A673 (cell line): ENCODE data around the gene SUFU. TPM values are rescaled to one million over a fixed set of nuclear protein-coding genes. Genes with fewer than 3 reads are reported as not detected.
A peak's percentile ranks its signal among the peaks of the same experiment; 100 is the strongest.

Experiments used
- BruUV-seq: library from RNA; stranded (reverse); fragments of 400-500 nt; replicated peaks from 2 replicates; lab custom pipeline; 2021; lab: Mats Ljungman, UMichigan
- CTCF ChIA-PET: fragments of 300-600 bp; sonication (Branson Sonifier 250); formaldehyde crosslinking; loops from one replicate; lab custom pipeline; 2022; ENCODE audit warnings: antibody characterized with exemption; lab: Charles Lee
- POLR2A ChIA-PET: fragments of 300-600 bp; sonication (Branson Sonifier 250); formaldehyde crosslinking; loops from one replicate; lab custom pipeline; 2022; ENCODE audit warnings: antibody characterized with exemption; ENCODE audit not compliant: low non-redundant PET; lab: Charles Lee
- DNase-seq: peaks from one replicate; pipeline ENCODE4 v3.0.0-alpha.2; 2015; ENCODE audit warnings: low spot score
- H3K27ac ChIP-seq: fragments of 200-600 bp; sonication (generic); 2 replicates; pipeline ENCODE4 v1.5.1; 2016; ENCODE audit warnings: mixed run types, low read depth, mild to moderate bottlenecking, mixed read lengths, antibody characterized with exemption, low read length; ENCODE audit not compliant: poor library complexity, severe bottlenecking
- H3K27me3 ChIP-seq: fragments of 200-600 bp; sonication (generic); replicated peaks from 2 replicates; pipeline ENCODE4 v1.6.1; 2017; ENCODE audit warnings: mixed run types, low read depth, mild to moderate bottlenecking, mixed read lengths, antibody characterized with exemption, low read length; ENCODE audit not compliant: insufficient read depth, poor library complexity
- H3K36me3 ChIP-seq: fragments of 200-600 bp; sonication (generic); 2 replicates; pipeline ENCODE4 v1.6.1; 2016; ENCODE audit warnings: mixed run types, mild to moderate bottlenecking, mixed read lengths, antibody characterized with exemption, low read length; ENCODE audit not compliant: insufficient read depth, poor library complexity, severe bottlenecking
- H3K4me1 ChIP-seq: fragments of 200-600 bp; sonication (generic); 2 replicates; pipeline ENCODE4 v1.6.1; 2017; ENCODE audit warnings: mixed run types, mild to moderate bottlenecking, mixed read lengths, antibody characterized with exemption, low read length; ENCODE audit not compliant: insufficient read depth, poor library complexity, severe bottlenecking
- H3K4me3 ChIP-seq: fragments of 200-600 bp; sonication (generic); 2 replicates; pipeline ENCODE4 v1.5.1; 2016; ENCODE audit warnings: low read depth, mixed run types, mild to moderate bottlenecking, mixed read lengths, low read length; ENCODE audit not compliant: poor library complexity, severe bottlenecking
- H3K9me3 ChIP-seq: fragments of 200-600 bp; sonication (generic); 2 replicates; pipeline ENCODE4 v1.6.1; 2016; ENCODE audit warnings: mixed run types, low read depth, mild to moderate bottlenecking, mixed read lengths, antibody characterized with exemption, low read length; ENCODE audit not compliant: poor library complexity, severe bottlenecking
- EZH2 ChIP-seq: fragments of 200-600 bp; sonication (generic); IDR thresholded peaks from 2 replicates; pipeline ENCODE4 v1.6.1; 2017; ENCODE audit warnings: borderline replicate concordance, low read depth, mild to moderate bottlenecking, mixed read lengths, antibody characterized with exemption, low read length; ENCODE audit not compliant: poor library complexity, severe bottlenecking
- intact Hi-C: fragments of 100-400 bp; cut with micrococcal nuclease; formaldehyde crosslinking; loops from one replicate; pipeline ENCODE4 v1.10.0; 2022; ENCODE audit not compliant: unreplicated experiment
- total RNA-seq: library from RNA; stranded (reverse); gene quantifications from 2 replicates; pipeline ENCODE4 v1.2.3, GENCODE V29; 2021
- TF ChIP-seq, protein P1 (sequence below): fragments of 300-800, 200-600 bp; sonication (generic); conservative IDR thresholded peaks from 2 replicates; pipeline ENCODE4 v1.5.1; 2017; ENCODE audit warnings: low read depth, mild to moderate bottlenecking, antibody characterized with exemption, low read length, moderate library complexity, mixed read lengths

The SUFU gene
- total RNA-seq, 1 experiment from 2014 or later = 20.5 TPM

DNA sequence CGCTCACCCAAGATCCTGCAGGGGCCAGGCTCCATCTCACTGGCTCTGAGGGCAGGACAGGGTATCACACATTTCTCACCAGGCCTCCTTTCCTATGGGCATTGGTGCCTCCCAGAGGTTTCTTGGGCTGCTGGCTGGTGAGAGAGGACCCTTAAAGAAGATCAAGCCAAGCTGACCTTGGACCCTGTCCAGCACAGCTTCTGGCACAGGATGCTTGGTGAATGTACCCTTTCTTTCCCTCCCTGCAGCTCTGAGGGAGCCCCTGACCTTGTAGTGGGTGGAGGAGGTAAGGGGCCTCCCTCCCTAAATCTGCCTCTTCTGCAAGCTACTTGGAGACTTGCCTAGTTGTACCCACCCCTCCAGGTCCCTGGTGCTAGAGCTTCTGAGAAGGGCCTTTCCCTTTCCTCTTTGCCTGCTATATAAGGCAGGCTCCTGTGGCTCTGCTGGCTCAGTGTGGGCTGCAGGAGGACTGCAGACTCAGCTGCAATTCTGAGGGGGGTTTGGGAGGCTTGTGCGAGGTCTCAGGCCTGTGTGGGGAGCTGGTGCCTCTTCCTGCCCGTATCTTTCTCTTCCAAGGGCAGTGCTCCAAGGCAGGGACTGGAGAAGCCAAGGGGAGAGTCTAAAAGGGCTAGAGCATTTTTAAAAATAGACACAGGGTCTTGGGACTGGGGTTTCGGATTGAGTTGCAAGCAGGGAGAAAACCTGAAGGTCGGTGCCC lies 128.8 kb downstream of the SUFU start:
- Histone ChIP-seq H3K9me3 (no peaks in the 10 kb centered on the region), H3K4me1 (peaks cover 12% of the 10 kb centered on the region), H3K27me3 (no peaks in the 10 kb centered on the region), H3K4me3 (no peak overlapping the region), H3K36me3 (no peaks in the 10 kb centered on the region), H3K27ac (peak overlapping the region; percentile 71)
- ChIA-PET CTCF (no interaction called here), POLR2A (interaction anchor here (0.7 kb wide), 1 partner anchor 21 kb away, joined by 3 read pairs; no protein-coding TSS in a partner anchor)
- no peak for DNase-seq
- TF ChIP-seq, protein P1, sequence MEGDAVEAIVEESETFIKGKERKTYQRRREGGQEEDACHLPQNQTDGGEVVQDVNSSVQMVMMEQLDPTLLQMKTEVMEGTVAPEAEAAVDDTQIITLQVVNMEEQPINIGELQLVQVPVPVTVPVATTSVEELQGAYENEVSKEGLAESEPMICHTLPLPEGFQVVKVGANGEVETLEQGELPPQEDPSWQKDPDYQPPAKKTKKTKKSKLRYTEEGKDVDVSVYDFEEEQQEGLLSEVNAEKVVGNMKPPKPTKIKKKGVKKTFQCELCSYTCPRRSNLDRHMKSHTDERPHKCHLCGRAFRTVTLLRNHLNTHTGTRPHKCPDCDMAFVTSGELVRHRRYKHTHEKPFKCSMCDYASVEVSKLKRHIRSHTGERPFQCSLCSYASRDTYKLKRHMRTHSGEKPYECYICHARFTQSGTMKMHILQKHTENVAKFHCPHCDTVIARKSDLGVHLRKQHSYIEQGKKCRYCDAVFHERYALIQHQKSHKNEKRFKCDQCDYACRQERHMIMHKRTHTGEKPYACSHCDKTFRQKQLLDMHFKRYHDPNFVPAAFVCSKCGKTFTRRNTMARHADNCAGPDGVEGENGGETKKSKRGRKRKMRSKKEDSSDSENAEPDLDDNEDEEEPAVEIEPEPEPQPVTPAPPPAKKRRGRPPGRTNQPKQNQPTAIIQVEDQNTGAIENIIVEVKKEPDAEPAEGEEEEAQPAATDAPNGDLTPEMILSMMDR = no peak
- BruUV-seq = no TSS peak
- intact Hi-C loops = no loop called here

DNA sequence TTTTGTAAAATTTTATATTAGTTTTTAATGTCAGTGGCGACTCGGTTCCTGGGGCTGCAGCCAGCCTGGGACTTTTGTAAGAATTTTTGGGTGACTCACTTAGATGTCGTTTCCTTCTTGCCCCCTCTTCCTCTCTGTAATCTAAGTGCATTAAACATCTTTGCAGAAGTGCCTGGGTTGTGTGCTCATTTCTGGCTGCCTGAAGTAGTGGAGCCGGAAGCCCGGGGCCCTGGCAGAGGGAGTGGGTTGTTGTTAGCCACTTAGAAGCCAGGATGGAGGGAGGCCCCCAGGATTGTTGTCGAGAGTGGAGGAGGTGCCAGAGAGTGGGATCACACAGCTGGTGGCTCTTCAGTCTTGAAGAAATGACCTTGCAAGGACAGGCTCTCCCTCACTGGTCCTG lies 129.5 kb downstream of the SUFU start:
- TF ChIP-seq, protein P1 = no peak
- TF ChIP-seq EZH2 = no peak
- ChIA-PET POLR2A (no interaction called here), CTCF (no interaction called here)

GRCh38 chr10:102633848-102634247 lies 130.1 kb downstream of the SUFU start:
- Histone ChIP-seq H3K36me3 (no peaks in the 10 kb centered on the region), H3K27ac (peak overlapping the region; percentile 71), H3K4me3 (no peak overlapping the region), H3K27me3 (no peaks in the 10 kb centered on the region), H3K4me1 (peaks cover 12% of the 10 kb centered on the region), H3K9me3 (no peaks in the 10 kb centered on the region)
- TF ChIP-seq EZH2 = no peak
- TF ChIP-seq, protein P1 = no peak
- ChIA-PET CTCF (no interaction called here), POLR2A (no interaction called here)
- DNase-seq = no peak
- BruUV-seq = no TSS peak
- intact Hi-C loops = no loop called here

More for the DNA sequence above, 129.5 kb downstream of the SUFU start:
- BruUV-seq = no TSS peak
- no peaks in the 10 kb centered on the region for H3K36me3 ChIP-seq
- DNase-seq = peak; percentile 44
- H3K27ac ChIP-seq = peak overlapping the region; percentile 71
- intact Hi-C loops = no loop called here
- peaks cover 12% of the 10 kb centered on the region for H3K4me1 ChIP-seq
- H3K27me3 ChIP-seq = no peaks in the 10 kb centered on the region
- no peak overlapping the region for H3K4me3 ChIP-seq
- H3K9me3 ChIP-seq = no peaks in the 10 kb centered on the region
